ENCODE results near the gene PTDSS2.

Gene PTDSS2

DNA sequence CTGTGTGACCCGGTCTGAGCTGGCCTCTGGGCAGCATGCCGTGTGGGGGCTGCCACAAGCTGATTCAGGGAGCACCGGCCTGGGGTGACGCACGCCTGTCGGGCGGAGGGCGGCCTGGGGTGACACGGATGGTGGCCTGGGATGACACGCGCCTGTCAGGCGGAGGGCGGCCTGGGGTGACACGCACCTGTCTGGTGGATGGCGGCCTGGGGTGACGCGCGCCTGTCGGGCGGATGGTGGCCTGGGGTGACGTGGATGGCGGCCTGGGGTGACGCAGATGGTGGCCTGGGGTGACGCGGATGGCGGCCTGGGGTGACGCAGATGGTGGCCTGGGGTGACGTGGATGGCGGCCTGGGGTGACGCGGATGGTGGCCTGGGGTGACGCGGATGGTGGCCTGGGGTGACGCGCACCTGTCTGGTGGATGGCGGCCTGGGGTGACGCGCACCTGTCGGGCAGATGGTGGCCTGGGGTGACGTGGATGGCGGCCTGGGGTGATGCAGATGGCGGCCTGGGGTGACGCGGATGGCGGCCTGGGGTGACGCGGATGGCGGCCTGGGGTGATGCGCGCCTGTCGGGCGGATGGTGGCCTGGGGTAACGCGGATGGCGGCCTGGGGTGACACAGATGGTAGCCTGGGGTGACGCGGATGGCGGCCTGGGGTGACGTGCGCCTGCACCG is 21.5 kb downstream of the PTDSS2 start:
- no peak for DNase-seq

DNA sequence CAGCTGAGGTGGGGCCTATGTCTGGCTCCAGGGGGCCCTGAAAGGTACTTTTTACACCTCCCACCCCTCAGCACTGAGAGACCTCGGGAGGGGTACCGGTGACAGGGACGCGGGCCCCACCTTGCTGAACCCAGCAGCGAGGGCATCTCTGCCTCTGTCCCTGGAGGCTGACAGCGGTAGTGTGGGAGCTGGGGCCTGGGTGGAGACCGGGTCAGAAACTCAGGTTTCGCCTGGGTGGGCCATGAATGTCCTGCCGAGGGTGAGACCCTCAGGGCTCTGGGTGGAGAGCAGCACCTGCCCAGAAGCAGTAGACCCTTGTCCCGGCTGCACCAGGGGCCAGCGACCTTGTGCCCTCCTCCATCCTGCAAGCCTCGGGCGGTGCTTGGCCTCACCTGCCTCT is 22.2 kb downstream of the PTDSS2 start:
- DNase-seq: no peak

DNA sequence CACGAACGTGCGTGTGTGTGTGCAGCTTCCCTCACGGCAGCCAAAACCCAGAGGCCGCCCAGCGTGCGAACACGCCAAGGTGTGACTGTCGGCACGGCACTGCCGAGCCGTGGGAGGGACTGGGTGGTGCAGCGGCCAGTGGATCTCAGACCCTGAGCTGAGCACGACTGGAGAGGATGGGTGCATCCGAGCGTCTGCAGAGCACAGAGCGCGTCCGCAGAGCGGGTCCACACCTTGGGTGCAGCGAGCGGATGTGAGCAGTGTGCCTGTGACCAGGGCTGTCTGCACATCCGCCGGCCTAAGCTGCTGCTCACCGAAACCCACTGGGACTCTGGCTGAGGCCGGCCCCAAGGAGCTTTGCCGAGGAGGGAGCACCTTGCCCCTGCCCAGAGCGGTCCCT is 22.7 kb downstream of the PTDSS2 start:
- no peak for DNase-seq

DNA sequence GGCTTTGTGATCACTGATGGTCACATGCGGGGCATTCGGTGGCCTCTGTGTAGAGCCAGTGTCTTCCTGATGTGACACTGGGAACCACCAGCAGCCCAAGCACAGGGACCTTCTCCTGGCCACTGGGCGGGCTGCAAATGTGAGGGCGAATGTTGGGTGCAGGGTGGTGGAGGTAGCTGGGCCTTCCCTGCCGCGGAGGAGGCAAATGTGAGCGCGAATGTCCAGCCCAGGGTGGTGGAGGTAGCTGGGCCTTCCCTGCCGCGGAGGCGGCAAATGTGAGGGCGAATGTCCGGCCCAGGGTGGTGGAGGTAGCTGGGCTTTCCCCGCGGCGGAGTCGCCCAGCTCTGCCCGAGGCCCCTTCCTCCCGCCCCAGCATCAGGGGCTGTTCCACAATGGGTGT is 23.3 kb downstream of the PTDSS2 start:
- DNase-seq: no peak

DNA sequence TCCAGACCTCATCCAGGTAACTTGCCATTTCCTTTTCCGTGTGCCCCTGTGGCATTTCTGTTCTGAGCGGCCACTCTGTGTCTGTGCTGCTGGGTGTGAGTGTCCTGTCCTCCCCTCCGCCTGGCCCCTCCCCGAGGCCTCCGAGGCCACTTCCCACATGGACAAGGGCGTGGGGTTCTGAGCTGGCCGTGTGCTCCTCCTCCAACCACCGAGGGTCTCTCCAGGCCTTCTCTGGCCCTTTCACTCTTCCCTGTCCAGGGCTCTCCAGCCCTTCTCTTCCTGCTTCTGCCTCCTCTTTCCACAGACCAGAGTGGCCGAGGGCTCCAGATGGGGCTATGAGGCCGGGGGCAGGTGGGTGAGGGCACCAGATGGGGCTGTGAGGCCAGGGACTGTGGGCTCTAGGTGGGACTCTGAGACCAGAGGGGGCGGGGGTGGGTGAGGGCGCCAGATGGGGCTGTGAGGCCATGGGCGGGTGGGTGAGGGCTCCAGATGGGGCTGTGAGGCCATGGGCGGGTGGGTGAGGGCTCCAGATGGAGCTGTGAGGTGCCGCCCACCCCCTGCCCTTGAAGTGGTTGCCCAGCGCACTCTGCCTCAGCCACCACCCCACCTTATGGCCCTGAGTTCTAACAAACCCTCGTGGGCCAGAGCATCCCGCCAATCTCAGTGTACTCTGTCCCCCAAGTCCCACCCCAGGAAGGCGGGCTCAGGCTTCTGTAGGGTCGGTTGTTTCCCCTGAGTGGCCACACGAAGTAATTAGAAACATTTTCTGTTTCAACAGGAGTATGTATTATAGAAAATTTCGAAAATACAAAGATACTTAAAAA is 24.1 kb downstream of the PTDSS2 start:
- DNase-seq: no peak

DNA sequence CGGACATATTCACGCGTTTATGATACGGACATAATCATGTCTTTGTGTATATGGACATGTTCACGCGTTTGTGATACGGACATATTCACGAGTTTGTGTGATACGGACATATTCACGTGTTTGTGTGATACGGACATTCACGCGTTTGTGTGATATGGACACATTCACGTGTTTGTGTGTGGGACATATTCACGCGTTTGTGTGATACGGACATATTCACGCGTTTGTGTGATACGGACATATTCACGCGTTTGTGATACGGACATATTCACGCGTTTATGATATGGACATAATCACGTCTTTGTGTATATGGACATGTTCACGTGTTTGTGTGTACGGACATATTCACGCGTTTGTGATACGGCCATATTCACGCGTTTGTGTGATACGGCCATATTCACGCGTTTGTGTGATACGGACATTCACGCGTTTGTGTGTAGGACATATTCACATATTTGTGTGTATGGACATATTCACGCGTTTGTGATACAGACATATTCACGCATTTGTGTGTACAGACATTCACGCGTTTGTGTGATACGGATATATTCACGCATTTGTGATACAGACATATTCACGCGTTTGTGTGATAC is 24.9 kb downstream of the PTDSS2 start:
- DNase-seq: no peak

DNA sequence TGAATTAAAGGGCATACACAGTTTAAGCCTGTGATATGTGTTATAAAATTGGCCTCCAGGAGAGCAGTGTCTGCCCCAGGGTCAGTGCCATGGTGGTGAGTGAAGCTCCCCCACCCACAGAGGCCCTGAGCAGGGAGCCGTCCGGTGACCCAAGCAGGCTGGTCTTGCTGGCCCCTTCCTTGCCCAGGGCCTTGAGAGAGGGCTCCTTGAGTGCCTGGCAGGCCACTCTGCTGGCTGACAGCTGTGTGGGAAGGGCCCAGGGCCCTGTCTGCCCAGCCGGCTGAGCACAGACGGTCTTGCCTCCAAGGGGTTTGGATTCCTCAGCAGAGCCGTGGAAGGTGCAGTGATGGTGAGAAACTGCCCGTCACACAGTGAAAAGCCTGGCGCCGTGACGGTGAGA is 25.9 kb downstream of the PTDSS2 start:
- DNase-seq: no peak

DNA sequence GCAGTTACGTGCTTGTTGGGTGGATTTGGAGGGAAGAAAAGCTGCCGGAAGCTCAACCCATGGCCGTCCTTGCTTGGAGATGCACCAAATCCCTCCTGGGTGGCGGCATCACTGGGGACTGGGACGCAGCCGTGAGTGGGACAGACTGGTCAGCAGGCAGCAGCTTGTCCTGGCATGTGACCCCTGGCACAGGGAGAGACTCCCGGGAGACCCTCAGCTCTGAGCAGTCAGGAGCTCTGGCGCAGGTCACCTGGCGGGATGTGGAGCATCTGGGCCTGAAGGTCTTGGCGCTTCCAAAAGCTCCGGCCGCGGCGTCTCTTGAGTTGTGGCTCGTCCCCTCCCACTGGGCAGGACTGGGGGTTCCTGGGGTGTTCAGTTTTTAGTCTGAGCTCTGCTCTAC is 26.3 kb downstream of the PTDSS2 start:
- no peak for DNase-seq

DNA sequence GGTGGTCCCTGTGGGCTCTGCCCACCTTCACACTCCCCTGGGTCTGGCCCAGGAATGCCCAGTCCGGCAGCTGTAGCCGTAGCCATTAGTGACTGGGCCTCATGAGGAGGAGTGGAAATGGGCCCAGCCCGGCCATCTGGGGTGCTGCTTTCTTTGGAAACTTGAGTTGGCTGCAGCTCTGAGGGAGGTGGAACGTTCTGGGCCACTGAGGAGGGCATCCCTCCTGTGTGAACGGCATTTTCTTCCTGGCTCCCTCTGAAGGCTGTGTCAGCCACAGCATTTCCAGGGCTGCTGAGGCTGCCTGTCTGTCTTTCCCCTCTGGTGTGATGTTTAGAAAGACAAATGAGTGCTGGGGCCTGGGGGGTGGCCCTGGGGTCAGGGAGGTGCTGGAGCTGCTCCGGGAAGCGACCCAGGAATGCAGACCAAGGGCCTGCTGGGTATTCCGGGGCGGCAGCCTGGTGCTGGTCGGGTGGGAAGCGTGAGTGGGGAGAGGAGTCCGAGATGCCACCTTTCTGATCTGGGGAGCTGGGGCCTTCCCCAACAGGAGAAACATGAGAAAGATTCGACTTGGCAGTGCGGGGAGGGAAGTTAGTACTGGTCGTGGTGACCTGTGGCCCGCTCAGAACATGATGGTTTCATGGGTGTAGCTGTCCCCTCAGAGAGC is 27.1 kb downstream of the PTDSS2 start:
- DNase-seq: no peak

DNA sequence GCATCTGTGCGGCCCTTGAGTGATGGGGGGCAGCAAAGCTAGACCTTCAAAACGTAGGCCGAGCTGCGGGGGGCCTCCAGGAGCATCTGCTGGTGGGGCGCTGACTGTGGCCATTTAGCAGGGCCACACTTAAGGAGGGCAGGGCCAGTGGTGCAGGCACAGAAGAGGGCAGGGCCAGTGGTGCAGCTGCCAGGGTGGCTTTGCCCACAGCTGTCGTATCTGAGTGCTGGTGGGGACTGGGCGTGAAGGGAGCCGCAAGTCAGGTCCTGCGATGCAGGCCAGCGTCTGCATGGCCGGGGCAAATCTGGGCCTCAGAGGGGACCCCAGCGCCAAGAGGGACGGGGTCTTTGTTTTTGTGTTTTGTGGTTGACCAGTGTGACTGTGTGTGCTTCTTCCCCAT is 29.2 kb downstream of the PTDSS2 start:
- DNase-seq: no peak

DNA sequence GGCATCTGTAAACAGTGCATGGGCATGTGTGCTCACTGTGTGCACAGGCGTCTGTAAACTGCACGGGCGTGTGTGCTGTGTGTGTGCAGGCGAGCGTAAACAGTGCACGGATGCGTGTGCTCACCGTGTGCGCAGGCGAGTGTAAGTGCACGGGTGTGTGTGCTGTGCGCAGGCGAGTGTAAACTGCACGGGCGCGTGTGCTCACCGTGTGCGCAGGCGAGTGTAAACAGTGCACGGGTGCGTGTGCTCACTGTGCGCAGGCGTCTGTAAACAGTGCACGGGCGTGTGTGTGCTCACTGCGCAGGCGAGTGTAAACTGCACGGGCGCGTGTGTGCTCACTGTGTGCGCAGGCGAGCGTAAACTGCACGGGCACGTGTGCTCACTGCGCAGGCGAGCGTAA is 34.5 kb downstream of the PTDSS2 start:
- DNase-seq: no peak

DNA sequence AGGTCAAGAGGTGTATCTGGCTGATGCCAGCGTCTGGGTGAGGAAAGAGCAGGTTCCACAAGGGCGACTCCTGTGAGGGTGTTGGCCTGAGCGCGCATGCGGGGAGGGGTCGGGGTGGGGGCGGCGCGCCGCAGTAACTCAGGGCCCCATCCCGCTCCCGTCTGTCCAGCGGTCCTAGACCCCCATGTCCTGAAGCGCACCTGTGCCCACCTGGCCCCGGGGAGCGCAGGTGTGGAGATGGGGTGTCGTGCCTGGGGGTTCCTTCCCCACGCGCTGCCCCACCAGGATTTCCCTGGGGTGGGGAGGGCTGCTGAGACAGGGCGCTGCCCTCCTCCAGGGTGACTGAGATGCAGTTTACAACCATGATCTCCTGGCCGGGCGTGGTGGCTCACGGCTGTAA is 36.1 kb downstream of the PTDSS2 start:
- no peak for DNase-seq

DNA sequence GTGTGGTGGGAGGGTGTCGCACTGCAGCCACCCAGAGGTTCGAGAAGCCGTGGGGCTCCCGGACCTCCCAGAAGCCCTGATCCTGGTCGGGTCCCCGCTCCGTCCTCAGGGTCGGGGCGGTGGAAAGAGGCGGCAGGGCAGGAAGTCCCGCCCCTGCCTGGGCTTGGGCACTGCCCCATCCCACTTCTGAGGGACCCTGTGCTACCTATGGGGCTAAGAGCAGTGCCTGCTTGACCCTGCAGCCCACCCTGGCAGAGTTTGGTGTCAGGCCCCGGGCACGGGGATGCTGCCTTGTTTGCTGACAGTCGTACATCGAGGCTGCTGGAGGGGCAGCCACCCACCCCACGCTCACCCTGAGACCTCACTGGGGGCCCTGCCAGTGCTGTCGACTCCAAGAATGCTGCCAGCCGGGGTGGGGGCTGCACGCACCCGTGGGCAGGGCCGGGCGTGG is 37.5 kb downstream of the PTDSS2 start:
- no peak for DNase-seq

DNA sequence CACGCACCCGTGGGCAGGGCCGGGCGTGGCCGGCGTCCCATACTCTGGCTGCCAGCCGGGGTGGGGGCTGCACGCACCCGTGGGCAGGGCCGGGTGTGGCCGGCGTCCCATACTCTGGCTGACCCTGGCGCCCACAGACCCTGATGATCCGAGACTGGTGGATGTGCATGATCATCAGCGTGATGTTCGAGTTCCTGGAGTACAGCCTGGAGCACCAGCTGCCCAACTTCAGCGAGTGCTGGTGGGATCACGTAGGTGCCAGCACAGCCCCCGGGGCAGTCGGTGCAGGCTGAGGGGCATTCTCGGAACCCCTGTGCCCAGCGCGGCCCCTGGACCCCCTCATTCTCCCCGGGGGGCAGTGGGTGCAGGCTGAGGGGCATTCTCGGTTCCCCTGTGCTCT is 38.0 kb downstream of the PTDSS2 start:
- DNase-seq: no peak

DNA sequence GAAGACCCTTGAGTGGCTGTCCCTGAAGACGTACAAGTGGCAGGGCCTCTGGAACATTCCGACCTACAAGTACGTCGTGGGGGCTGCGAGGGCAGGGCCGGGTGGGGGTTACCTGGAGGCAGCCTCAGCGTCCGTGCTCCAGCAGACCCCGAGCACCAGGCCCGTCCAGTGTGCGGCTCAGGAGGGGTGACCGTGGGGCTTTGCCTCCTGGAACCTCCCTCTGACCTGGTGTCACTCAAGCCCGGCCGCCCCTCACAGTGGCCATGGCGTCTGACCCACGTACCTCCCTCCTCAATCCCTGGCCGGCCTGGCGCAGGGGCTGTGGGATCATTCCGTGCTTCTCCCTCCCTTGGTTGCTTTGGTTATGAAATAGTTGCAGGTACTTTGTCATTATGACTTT is 38.5 kb downstream of the PTDSS2 start:
- no peak for DNase-seq

DNA sequence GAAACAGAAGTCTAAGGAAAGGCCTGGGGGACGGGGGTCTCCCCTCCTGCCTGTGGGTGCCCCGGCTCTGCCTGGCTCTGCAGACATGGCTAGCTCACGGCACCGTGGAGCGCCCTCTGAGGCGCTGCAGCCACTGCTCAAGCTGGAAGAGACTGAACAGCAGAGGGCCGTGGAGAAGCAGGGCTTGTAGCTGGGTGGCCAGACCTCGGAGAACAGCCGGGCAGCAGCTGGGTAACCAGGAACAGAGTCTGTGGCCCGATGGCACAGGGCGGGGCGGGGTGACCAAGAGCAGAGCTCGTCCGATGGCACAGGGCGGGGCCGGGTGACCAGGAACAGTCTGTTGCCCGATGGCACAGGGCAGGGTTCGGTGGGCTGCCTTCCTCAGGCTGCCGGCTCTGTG is 38.9 kb downstream of the PTDSS2 start:
- DNase-seq: no peak

DNA sequence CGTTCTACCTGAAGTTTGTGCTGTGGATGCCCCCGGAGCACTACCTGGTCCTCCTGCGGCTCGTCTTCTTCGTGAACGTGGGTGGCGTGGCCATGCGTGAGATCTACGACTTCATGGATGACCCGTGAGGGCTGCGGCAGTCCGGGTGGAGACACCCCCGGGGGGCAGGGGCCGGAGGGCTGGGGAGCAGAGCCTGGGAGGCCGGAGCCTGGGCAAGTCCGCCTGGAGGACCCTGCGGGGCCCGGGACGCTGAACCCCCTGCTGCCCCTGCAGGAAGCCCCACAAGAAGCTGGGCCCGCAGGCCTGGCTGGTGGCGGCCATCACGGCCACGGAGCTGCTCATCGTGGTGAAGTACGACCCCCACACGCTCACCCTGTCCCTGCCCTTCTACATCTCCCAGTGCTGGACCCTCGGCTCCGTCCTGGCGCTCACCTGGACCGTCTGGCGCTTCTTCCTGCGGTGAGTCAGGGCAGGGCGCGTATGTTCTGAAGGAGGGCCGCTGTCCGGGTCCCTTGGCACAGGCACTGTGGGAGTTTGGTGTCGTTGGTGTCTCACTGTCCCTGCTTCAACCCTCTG is 39.6 kb downstream of the PTDSS2 start:
- DNase-seq: no peak

DNA sequence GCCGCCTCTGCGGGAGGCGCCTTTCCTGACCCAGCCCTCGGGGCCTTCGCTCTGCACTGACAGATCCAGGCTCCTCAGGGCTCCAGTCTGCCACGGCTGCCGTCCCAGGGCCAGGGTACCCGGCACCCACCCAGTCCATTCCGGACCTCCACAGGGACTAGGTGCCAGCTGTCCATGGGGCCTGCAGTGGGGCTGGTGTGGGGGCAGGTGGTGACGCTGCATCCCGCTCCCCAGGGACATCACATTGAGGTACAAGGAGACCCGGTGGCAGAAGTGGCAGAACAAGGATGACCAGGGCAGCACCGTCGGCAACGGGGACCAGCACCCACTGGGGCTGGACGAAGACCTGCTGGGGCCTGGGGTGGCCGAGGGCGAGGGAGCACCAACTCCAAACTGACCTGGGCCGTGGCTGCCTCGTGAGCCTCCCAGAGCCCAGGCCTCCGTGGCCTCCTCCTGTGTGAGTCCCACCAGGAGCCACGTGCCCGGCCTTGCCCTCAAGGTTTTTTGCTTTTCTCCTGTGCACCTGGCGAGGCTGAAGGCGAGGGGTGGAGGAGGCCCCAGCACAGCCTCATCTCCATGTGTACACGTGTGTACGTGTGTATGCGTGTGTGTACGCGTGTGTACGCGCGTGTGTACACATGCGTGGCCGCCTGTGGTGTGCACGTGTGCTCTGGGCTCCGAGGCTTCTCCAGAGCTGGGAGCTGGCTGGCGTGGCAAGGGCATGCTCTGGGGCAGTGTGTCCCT is 40.3 kb downstream of the PTDSS2 start:
- DNase-seq: no peak

DNA sequence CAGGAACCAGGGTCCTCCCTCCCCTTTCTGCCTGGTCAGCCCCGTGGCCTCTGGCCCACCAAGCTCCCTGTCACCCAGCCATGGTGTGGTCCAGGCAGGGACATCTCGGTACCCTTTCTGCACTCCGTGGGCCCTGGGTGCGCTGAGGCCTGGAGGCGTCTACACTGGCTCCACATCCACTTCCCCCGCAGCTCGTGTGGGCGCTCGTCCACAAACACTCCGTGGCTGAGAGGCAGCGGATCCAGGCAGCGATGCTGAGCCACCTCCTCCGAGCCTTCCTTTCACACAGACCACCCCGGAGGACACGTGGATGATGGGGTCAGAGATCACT is 40.8 kb downstream of the PTDSS2 start:
- DNase-seq: no peak

DNA sequence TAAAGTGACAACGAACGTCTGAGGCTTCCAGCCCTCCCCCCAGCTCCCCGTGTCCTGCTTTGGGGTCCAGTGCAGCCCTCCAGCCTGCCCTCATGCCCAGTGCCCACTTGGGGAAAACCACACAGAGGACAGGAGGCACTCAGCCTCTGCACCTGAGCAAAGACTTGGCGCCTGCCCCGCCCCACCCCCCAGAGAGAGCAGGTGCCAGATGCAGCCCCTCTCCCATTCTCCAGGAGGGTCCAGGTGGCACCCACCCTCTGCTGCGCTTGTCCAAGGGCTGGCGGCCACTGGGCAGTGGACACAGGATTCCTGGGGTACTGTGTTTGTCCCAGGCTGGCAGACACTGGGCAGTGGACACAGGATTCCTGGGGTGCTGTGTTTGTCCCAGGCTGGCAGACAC is 41.3 kb downstream of the PTDSS2 start:
- no peak for DNase-seq

DNA sequence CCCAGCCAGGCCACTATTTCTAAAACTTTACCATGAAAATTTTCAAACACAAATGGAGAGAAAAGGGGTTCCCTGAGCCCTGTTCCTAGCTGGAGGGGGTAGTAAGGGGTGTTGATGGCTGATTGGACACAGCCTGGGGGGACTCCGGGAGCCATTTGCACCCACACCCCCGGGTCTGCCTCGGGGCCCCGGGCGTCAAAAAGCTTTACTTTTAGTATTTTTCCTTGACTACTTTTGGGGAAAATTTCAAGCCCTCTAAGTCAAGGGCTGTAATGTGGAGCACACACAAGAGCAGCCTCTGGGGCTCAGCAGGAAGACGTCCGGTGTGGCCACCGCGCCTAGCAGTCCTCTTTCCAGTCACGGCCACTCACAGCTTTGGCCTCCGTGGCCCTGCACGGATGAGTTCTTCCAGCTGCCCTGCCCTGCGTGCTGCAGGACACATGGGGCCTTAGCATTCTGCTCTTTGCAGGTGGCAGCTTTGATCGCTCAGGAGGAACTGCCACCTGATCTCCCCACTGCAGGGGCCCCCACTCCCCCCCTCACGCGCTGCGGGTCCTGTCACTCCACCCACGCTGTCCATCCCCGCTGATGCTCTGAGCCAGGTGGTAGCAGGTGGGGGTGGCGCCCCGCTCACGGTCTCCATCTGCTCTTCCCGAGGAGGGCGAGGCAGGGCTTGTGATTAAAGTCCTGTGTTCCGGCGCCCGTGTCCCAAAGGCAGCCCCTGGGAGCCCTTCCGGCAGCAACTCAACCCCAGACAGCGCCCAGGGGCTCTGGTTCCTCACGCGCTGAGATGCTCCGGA is 42.5 kb downstream of the PTDSS2 start:
- no peak for DNase-seq
